ENCODE results near the gene IPO8. TPM values are rescaled to one million over a fixed set of nuclear protein-coding genes. Genes with fewer than 3 reads are reported as not detected.

Gene IPO8
- total and polyA plus RNA-seq, 2 donors (not counting 3 experiments of a cell fraction or from before 2014, with no cell fraction given) = 7.2 to 52.5 TPM

- POLR2A ChIA-PET = interaction anchor here (1.8 kb wide), 1 partner anchor 60 kb away, joined by 5 read pairs; the partner anchor contains the start of gene CAPRIN2
- peak; percentile 61 for DNase-seq (ENCODE audit: low read depth, low spot score)
- no peaks in the 10 kb centered on the region for H4K20me1 ChIP-seq (replicated peaks; ENCODE audit: control insufficient read depth, extremely low read depth, insufficient read depth, low read length)
- dilution Hi-C loops (cut with MboI; ENCODE audit: extremely low pct_ligation_motif_present, low sequenced_read_pairs) (no loop called here), intact Hi-C loops (cut with micrococcal nuclease) (loop anchor here (1.0 kb wide), 3 partner anchors 60 to 113 kb away; partner anchors contain the start of gene CAPRIN2)
- BruUV-seq (replicated peaks) = TSS peak; percentile 26
- FAIRE-seq = peak; percentile 31
- H2AFZ ChIP-seq (ENCODE audit: low read depth, low read length) = peak overlapping the region; percentile 87
- H3K9me1 ChIP-seq (replicated peaks; ENCODE audit: control insufficient read depth, extremely low read depth, insufficient read depth, low read length) = no peaks in the 10 kb centered on the region
- peaks cover 20% of the 10 kb centered on the region for H3K4me1 ChIP-seq (ENCODE audit: control insufficient read depth, extremely low read depth, insufficient read depth, low read length)
- H3K9me3 ChIP-seq (replicated peaks; ENCODE audit: control insufficient read depth, insufficient read depth, low read length) = no peaks in the 10 kb centered on the region
- no peak overlapping the region for H3K27ac ChIP-seq (ENCODE audit: insufficient read depth, low read depth, low read length)
- peaks cover 44% of the 10 kb centered on the region for H3K79me2 ChIP-seq (ENCODE audit: control insufficient read depth, insufficient read depth, low read length)
- H3K4me3 ChIP-seq (replicated peaks in 1 of 3; ENCODE audit: insufficient read depth in 1 of 3, low read depth in 1 of 3, low read length in 3 of 3) = peak overlapping the region; percentile 52 to 96 (median 78)
- TF ChIP-seq POLR2AphosphoS5 (IDR thresholded peaks at IDR 0.05; ENCODE audit: insufficient read depth, low read depth, low read length) = no peak
- TF ChIP-seq FOS (IDR thresholded peaks at IDR 0.05; ENCODE audit: borderline replicate concordance, insufficient read depth, low read length) = no peak
- TF ChIP-seq POLR2A (IDR thresholded peaks at IDR 0.05; ENCODE audit: low read depth, low read length) = no peak
- no peak for TF ChIP-seq GATA2 (IDR thresholded peaks at IDR 0.05; ENCODE audit: insufficient read depth, insufficient read length, low read depth, low read length)
- no peak for TF ChIP-seq MYC (IDR thresholded peaks at IDR 0.05; ENCODE audit: low read depth, low read length)
- TF ChIP-seq JUN (IDR thresholded peaks at IDR 0.05; ENCODE audit: borderline replicate concordance, insufficient read depth, insufficient read length, low read depth) = no peak
- TF ChIP-seq EZH2 (IDR thresholded peaks at IDR 0.05; ENCODE audit: borderline replicate concordance, low read depth, low read length, severe bottlenecking) = no peak
- TF ChIP-seq MAX (IDR thresholded peaks at IDR 0.05; ENCODE audit: insufficient read depth, insufficient read length) = no peak
- TF ChIP-seq CTCF (IDR thresholded peaks at IDR 0.05; ENCODE audit: extremely low read depth in 1 of 2, insufficient read depth in 1 of 2, low read depth in 1 of 2, low read length in 2 of 2) = no peak
- CTCF ChIA-PET = interaction anchor here (1.1 to 2.4 kb wide), 8 partner anchors 9 to 101 kb away, joined by 3 to 10 read pairs (median 4); no protein-coding TSS in a partner anchor
- no peaks in the 10 kb centered on the region for H3K27me3 ChIP-seq (ENCODE audit: control insufficient read depth in 2 of 2, insufficient read depth in 2 of 2, low read length in 2 of 2)
- peak overlapping the region; percentile 68 for H3K4me2 ChIP-seq (ENCODE audit: insufficient read depth, low read length)
- H3K36me3 ChIP-seq (ENCODE audit: control insufficient read depth in 2 of 2, extremely low read depth in 1 of 2, insufficient read depth in 2 of 2, low read length in 2 of 2) = peaks cover 0 to 2% of the 10 kb centered on the region in 2 experiments
- peak overlapping the region; percentile 67 for H3K9ac ChIP-seq (replicated peaks; ENCODE audit: extremely low read depth, insufficient read depth, low read length)
Observed at GRCh38 chr12:30694412-30695198, 1.1 kb downstream of the IPO8 start.
